GM19455 (cell line): ENCODE data around the gene SFRP4.

Source experiments
- ATAC-seq: cut with Tn5 transposase; IDR thresholded peaks from one replicate; pipeline ENCODE4 v1.9.1; 2021; ENCODE audit not compliant: unreplicated experiment

Gene SFRP4

GRCh38 chr7:37925620-37926019, 9.0 kb upstream of the SFRP4 start:
- no peak for ATAC-seq

GRCh38 chr7:37924491-37925041, 7.9 kb upstream of the SFRP4 start:
- ATAC-seq, result no peak

- no peak for ATAC-seq
Observed at GRCh38 chr7:37923996-37924395, 7.4 kb upstream of the SFRP4 start.

- no peak for ATAC-seq
Observed at GRCh38 chr7:37921876-37922275, 5.3 kb upstream of the SFRP4 start.

- peak; percentile 50 for ATAC-seq
Observed at GRCh38 chr7:37920849-37921805, 4.5 kb upstream of the SFRP4 start.

- ATAC-seq, result peak; percentile 31
Observed at GRCh38 chr7:37920305-37920848, 3.8 kb upstream of the SFRP4 start, which contains the start of gene EPDR1. TSS of gene EPDR1 (plus strand) at chr7:37920640. CDS start at chr7:37920940, 300 bp downstream.

- ATAC-seq, result no peak
Observed at GRCh38 chr7:37918526-37918925, 1.9 kb upstream of the SFRP4 start.

GRCh38 chr7:37916017-37916672, 472 bp downstream of the SFRP4 start:
- ATAC-seq, result no peak

GRCh38 chr7:37915438-37915837, 1.2 kb downstream of the SFRP4 start:
- no peak for ATAC-seq

- no peak for ATAC-seq
Observed at GRCh38 chr7:37912756-37913155, 3.9 kb downstream of the SFRP4 start.

GRCh38 chr7:37908221-37908788, 8.3 kb downstream of the SFRP4 start:
- ATAC-seq, result no peak

GRCh38 chr7:37901890-37902524, 14.6 kb downstream of the SFRP4 start:
- ATAC-seq, result no peak

- no peak for ATAC-seq
Observed at GRCh38 chr7:37901236-37901827, 15.3 kb downstream of the SFRP4 start.

- no peak for ATAC-seq
Observed at GRCh38 chr7:37899712-37900247, 16.8 kb downstream of the SFRP4 start.

GRCh38 chr7:37894671-37895070, 21.9 kb downstream of the SFRP4 start:
- ATAC-seq, result no peak

GRCh38 chr7:37893359-37893758, 23.3 kb downstream of the SFRP4 start:
- ATAC-seq, result no peak

- ATAC-seq, result no peak
Observed at GRCh38 chr7:37882086-37882485, 34.5 kb downstream of the SFRP4 start.
